Measurements from ENCODE around the gene INO80. TPM values are rescaled to one million over a fixed set of nuclear protein-coding genes. Genes with fewer than 3 reads are reported as not detected.

The INO80 gene
- total and polyA plus RNA-seq, 2 donors (not counting 3 experiments of a cell fraction or from before 2014, with no cell fraction given), result 5.7 to 29.1 TPM

GRCh38 chr15:41073028-41073427 is 43.1 kb downstream of the INO80 start:
- no peaks in the 10 kb centered on the region for H3K9me1 ChIP-seq (replicated peaks; ENCODE audit: control insufficient read depth, extremely low read depth, insufficient read depth, low read length)
- no peak overlapping the region for H3K9ac ChIP-seq (replicated peaks; ENCODE audit: extremely low read depth, insufficient read depth, low read length)
- H3K4me1 ChIP-seq (ENCODE audit: control insufficient read depth, extremely low read depth, insufficient read depth, low read length), result no peaks in the 10 kb centered on the region
- H3K27ac ChIP-seq (ENCODE audit: insufficient read depth, low read depth, low read length), result no peak overlapping the region
- ChIA-PET POLR2A (no interaction called here), CTCF (interaction anchor here (0.5 to 1.4 kb wide), 2 partner anchors 169 to 316 kb away, joined by 3 to 4 read pairs; no protein-coding TSS in a partner anchor)
- H2AFZ ChIP-seq (ENCODE audit: low read depth, low read length), result no peak overlapping the region
- BruUV-seq (replicated peaks), result no TSS peak
- FAIRE-seq (no peak), DNase-seq (ENCODE audit: low read depth, low spot score) (no peak)
- H3K4me2 ChIP-seq (ENCODE audit: insufficient read depth, low read length), result no peak overlapping the region
- H3K36me3 ChIP-seq (ENCODE audit: control insufficient read depth in 2 of 2, extremely low read depth in 1 of 2, insufficient read depth in 2 of 2, low read length in 2 of 2), result peaks cover 14 to 19% of the 10 kb centered on the region in 2 experiments
- H3K9me3 ChIP-seq (replicated peaks; ENCODE audit: control insufficient read depth, insufficient read depth, low read length), result no peaks in the 10 kb centered on the region
- TF ChIP-seq EZH2 (IDR thresholded peaks at IDR 0.05; ENCODE audit: borderline replicate concordance, low read depth, low read length, severe bottlenecking), result no peak
- TF ChIP-seq, protein P1, sequence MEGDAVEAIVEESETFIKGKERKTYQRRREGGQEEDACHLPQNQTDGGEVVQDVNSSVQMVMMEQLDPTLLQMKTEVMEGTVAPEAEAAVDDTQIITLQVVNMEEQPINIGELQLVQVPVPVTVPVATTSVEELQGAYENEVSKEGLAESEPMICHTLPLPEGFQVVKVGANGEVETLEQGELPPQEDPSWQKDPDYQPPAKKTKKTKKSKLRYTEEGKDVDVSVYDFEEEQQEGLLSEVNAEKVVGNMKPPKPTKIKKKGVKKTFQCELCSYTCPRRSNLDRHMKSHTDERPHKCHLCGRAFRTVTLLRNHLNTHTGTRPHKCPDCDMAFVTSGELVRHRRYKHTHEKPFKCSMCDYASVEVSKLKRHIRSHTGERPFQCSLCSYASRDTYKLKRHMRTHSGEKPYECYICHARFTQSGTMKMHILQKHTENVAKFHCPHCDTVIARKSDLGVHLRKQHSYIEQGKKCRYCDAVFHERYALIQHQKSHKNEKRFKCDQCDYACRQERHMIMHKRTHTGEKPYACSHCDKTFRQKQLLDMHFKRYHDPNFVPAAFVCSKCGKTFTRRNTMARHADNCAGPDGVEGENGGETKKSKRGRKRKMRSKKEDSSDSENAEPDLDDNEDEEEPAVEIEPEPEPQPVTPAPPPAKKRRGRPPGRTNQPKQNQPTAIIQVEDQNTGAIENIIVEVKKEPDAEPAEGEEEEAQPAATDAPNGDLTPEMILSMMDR (IDR thresholded peaks at IDR 0.05; ENCODE audit: extremely low read depth in 1 of 2, insufficient read depth in 1 of 2, low read depth in 1 of 2, low read length in 2 of 2), result no peak
- no peak for TF ChIP-seq FOS (IDR thresholded peaks at IDR 0.05; ENCODE audit: borderline replicate concordance, insufficient read depth, low read length)
- no peak for TF ChIP-seq GATA2 (IDR thresholded peaks at IDR 0.05; ENCODE audit: insufficient read depth, insufficient read length, low read depth, low read length)
- TF ChIP-seq JUN (IDR thresholded peaks at IDR 0.05; ENCODE audit: borderline replicate concordance, insufficient read depth, insufficient read length, low read depth), result no peak
- TF ChIP-seq, protein P2, sequence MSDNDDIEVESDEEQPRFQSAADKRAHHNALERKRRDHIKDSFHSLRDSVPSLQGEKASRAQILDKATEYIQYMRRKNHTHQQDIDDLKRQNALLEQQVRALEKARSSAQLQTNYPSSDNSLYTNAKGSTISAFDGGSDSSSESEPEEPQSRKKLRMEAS (IDR thresholded peaks at IDR 0.05; ENCODE audit: insufficient read depth, insufficient read length), result no peak
- TF ChIP-seq POLR2A (IDR thresholded peaks at IDR 0.05; ENCODE audit: low read depth, low read length), result no peak
- no peak for TF ChIP-seq MYC (IDR thresholded peaks at IDR 0.05; ENCODE audit: low read depth, low read length)
- no peak for TF ChIP-seq POLR2AphosphoS5 (IDR thresholded peaks at IDR 0.05; ENCODE audit: insufficient read depth, low read depth, low read length)
- H4K20me1 ChIP-seq (replicated peaks; ENCODE audit: control insufficient read depth, extremely low read depth, insufficient read depth, low read length), result no peaks in the 10 kb centered on the region
- dilution Hi-C loops (cut with MboI; ENCODE audit: extremely low pct_ligation_motif_present, low sequenced_read_pairs) (no loop called here), intact Hi-C loops (cut with micrococcal nuclease) (no loop called here)
- H3K4me3 ChIP-seq (replicated peaks in 1 of 3; ENCODE audit: insufficient read depth in 1 of 3, low read depth in 1 of 3, low read length in 3 of 3), result no peak overlapping the region
- H3K79me2 ChIP-seq (ENCODE audit: control insufficient read depth, insufficient read depth, low read length), result no peaks in the 10 kb centered on the region
- H3K27me3 ChIP-seq (ENCODE audit: control insufficient read depth in 2 of 2, insufficient read depth in 2 of 2, low read length in 2 of 2), result no peaks in the 10 kb centered on the region

All from endothelial cell of umbilical vein (primary cell).